PC-9 (cell line): ENCODE data around the gene NEK9.

ENCODE experiments used
- CTCF ChIP-seq: fragments of 200-600 bp; sonication (generic); conservative IDR thresholded peaks from 2 replicates; pipeline ENCODE4 v1.6.1; 2017; ENCODE audit warnings: mixed run types, antibody characterized with exemption, mild to moderate bottlenecking, moderate library complexity
- EZH2 ChIP-seq: fragments of 200-600 bp; sonication (generic); IDR thresholded peaks from 2 replicates; pipeline ENCODE4 v1.8.0; 2017; ENCODE audit warnings: antibody characterized with exemption, low read depth

- TF ChIP-seq EZH2 (no peak), CTCF (no peak)
Measured at GRCh38 chr14:75155169-75155568, 28.3 kb upstream of the NEK9 start.
